Mesendoderm (in vitro differentiated cells): Measurements from ENCODE around the gene COA5.
A peak's percentile ranks its signal among the peaks of the same experiment; 100 is the strongest.

ENCODE experiments used
- DNase-seq: peaks from one replicate; pipeline ENCODE4 v3.0.0; 2013
- H2AK5ac ChIP-seq: 2 replicates; pipeline ENCODE4 v1.6.1; 2013; ENCODE audit warnings: low read length, inconsistent platforms
- H2BK120ac ChIP-seq: 2 replicates; pipeline ENCODE4 v1.6.1; 2013; ENCODE audit warnings: low read depth, mild to moderate bottlenecking, low read length, moderate library complexity, mixed read lengths
- H2BK15ac ChIP-seq: replicated peaks from 2 replicates; pipeline ENCODE4 v1.6.1; 2013; ENCODE audit warnings: low read depth, mild to moderate bottlenecking, moderate library complexity
- H2BK5ac ChIP-seq: 2 replicates; pipeline ENCODE4 v1.6.1; 2013; ENCODE audit warnings: low read length, inconsistent platforms
- H3K18ac ChIP-seq: 2 replicates; pipeline ENCODE4 v1.6.1; 2013; ENCODE audit warnings: mild to moderate bottlenecking, low read length, mixed read lengths
- H3K23ac ChIP-seq: one replicate; pipeline ENCODE4 v1.6.1; 2013; ENCODE audit warnings: low read length
- H3K27ac ChIP-seq: 2 replicates; pipeline ENCODE4 v1.5.1; 2013; ENCODE audit warnings: low read depth, mild to moderate bottlenecking, inconsistent platforms, low read length, moderate library complexity
- H3K27me3 ChIP-seq: 2 replicates; pipeline ENCODE4 v1.6.1; 2013; ENCODE audit warnings: low read length, control low read depth, mild to moderate bottlenecking, inconsistent platforms; ENCODE audit not compliant: insufficient read depth, poor library complexity
- H3K36me3 ChIP-seq: 2 replicates; pipeline ENCODE4 v1.6.1; 2013; ENCODE audit warnings: low read length, inconsistent platforms; ENCODE audit not compliant: control insufficient read depth, insufficient read depth
- H3K4ac ChIP-seq: one replicate; pipeline ENCODE4 v1.6.1; 2013; ENCODE audit warnings: low read depth, mild to moderate bottlenecking, low read length, moderate library complexity
- H3K4me1 ChIP-seq: 2 replicates; pipeline ENCODE4 v1.6.1; 2013; ENCODE audit warnings: low read depth, low read length, inconsistent platforms; ENCODE audit not compliant: control insufficient read depth
- H3K4me2 ChIP-seq: 2 replicates; pipeline ENCODE4 v1.6.1; 2013; ENCODE audit warnings: low read length
- H3K4me3 ChIP-seq: 2 replicates; pipeline ENCODE4 v1.5.1; 2013; ENCODE audit warnings: mild to moderate bottlenecking, low read length
- H3K56ac ChIP-seq: one replicate; pipeline ENCODE4 v1.6.1; 2013; ENCODE audit warnings: low read length
- H3K79me1 ChIP-seq: 2 replicates; pipeline ENCODE4 v1.6.1; 2013; ENCODE audit warnings: low read length, inconsistent platforms
- H3K79me2 ChIP-seq: 2 replicates; pipeline ENCODE4 v1.6.1; 2013; ENCODE audit warnings: mild to moderate bottlenecking, low read length; ENCODE audit not compliant: control insufficient read depth, insufficient read depth
- H3K9ac ChIP-seq: 2 replicates; pipeline ENCODE4 v1.6.1; 2013; ENCODE audit warnings: low read length, inconsistent platforms
- H4K5ac ChIP-seq: one replicate; pipeline ENCODE4 v1.6.1; 2013; ENCODE audit warnings: low read length
- H4K8ac ChIP-seq: one replicate; pipeline ENCODE4 v1.6.1; 2013; ENCODE audit warnings: low read depth, mild to moderate bottlenecking, control low read depth, low read length, moderate library complexity
- WGBS: extraction: QIAGEN DNeasy Blood & Tissue Kit; methylation state at CpG from one replicate; pipeline ENCODE4 v1.1.7; 2013; ENCODE audit warnings: low lambda C conversion rate, missing lambda C conversion rate; ENCODE audit not compliant: insufficient coverage; ENCODE audit errors: extremely low coverage; 5-methylcytosine and 5-hydroxymethylcytosine counted together

The COA5 gene

DNA sequence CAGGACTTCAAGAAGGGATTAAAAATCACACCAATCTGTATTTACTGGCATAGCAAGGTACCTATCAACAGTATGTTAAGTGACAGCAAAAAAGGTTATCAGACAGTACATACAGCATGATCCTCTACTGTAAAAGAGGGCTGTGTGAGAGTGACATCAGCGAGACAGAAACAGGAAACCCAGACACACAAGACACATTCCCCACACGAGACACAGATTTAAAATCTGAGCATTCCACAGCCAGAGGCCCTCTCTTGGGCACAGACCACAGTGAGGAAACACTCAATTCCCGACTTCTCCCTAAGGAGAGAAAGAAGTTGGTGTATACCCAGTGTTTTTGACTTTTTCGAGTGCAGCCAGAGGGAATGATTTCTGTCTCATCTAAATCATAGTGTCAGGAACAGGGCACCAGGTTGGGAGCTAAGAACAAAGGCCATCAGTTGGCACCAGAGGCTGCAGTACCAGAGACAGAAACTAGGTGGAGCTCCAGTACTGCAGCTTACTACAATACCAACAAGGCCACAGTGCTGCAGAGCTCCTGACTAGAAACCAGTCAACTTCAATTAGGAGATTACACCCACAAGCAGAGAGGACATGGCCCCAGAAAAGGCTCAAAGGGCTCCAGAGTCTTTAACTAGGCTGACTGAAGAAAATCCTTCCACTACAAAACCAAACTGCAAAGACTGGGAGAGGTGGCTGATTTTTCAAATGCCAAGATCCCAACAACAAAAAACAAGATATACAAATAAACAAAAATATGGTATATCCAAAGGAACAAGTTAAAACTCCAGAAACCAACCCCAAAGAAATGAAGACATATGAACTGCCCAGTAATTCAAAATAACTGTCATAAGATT, 41.1 kb upstream of the COA5 start:
- no peaks in the 10 kb centered on the region for H3K36me3 ChIP-seq
- no peak overlapping the region for H3K4me3 ChIP-seq
- no peak overlapping the region for H2BK15ac ChIP-seq
- H3K27ac ChIP-seq, result no peak overlapping the region
- no peak overlapping the region for H3K23ac ChIP-seq
- no CpG with 5 or more reads among the region's 4 CpGs for WGBS
- peak; percentile 92 for DNase-seq
- no peak overlapping the region for H2BK120ac ChIP-seq
- H3K18ac ChIP-seq, result no peak overlapping the region
- peak overlapping the region; percentile 17 for H3K9ac ChIP-seq
- H3K4me2 ChIP-seq, result no peak overlapping the region
- no peaks in the 10 kb centered on the region for H3K79me2 ChIP-seq
- peak overlapping the region; percentile 58 for H3K56ac ChIP-seq
- no peak overlapping the region for H2BK5ac ChIP-seq
- no peaks in the 10 kb centered on the region for H3K27me3 ChIP-seq
- H3K4me1 ChIP-seq, result peaks cover 2% of the 10 kb centered on the region
- H4K5ac ChIP-seq, result peak overlapping the region; percentile 89
- no peak overlapping the region for H3K4ac ChIP-seq
- H4K8ac ChIP-seq, result no peak overlapping the region
- no peak overlapping the region for H2AK5ac ChIP-seq
- H3K79me1 ChIP-seq, result no peaks in the 10 kb centered on the region

DNA sequence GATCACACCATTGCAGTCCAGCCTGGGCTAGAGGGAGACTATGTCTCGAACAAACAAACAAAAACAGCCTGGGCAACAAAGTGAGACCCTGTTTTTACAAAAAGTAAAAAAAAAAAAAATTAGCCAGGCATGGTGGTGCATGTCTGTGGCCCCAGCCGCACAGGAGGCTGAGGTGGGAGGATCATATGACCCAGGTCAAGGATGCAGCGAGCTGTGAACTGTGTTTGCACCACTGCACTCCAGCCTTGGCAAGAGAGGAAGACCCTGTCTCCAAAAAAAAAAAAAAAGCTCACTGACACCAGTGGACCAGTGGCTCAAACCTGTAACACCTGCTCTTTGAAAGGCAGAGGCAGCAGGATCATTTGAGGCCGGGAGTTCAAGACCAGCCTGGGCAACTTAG, 40.1 kb upstream of the COA5 start:
- no peak overlapping the region for H2BK5ac ChIP-seq
- no peak overlapping the region for H4K5ac ChIP-seq
- H3K4me1 ChIP-seq, result peaks cover 5% of the 10 kb centered on the region
- H3K9ac ChIP-seq, result no peak overlapping the region
- no peak for DNase-seq
- H3K4me3 ChIP-seq, result no peak overlapping the region
- H3K36me3 ChIP-seq, result no peaks in the 10 kb centered on the region
- no peaks in the 10 kb centered on the region for H3K79me2 ChIP-seq
- WGBS, result no CpG with 5 or more reads among the region's 4 CpGs
- H3K79me1 ChIP-seq, result no peaks in the 10 kb centered on the region
- H4K8ac ChIP-seq, result no peak overlapping the region
- no peaks in the 10 kb centered on the region for H3K27me3 ChIP-seq
- H3K4me2 ChIP-seq, result no peak overlapping the region
- no peak overlapping the region for H3K18ac ChIP-seq
- no peak overlapping the region for H2AK5ac ChIP-seq
- no peak overlapping the region for H3K56ac ChIP-seq
- H3K27ac ChIP-seq, result no peak overlapping the region
- no peak overlapping the region for H2BK120ac ChIP-seq
- H3K23ac ChIP-seq, result no peak overlapping the region
- H2BK15ac ChIP-seq, result no peak overlapping the region
- H3K4ac ChIP-seq, result no peak overlapping the region

DNA sequence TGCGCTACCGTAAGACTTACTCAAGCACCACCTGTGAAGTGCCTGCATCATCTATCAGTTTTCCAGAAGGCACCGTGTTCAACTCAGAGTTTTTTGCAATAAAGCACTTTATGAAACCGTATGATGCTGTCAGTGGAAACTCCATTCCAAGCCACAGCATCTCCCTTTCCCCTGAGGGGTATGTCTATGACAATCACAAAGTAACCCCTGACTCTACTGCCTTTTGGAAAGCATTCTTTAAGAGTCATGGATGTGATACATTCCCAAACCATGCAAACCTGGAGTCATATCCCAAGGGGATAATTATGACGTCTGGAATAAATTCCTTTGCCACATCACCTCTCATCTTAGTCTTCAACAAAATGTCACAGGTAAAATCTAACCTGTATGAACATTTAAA, 39.3 kb upstream of the COA5 start:
- H4K5ac ChIP-seq, result no peak overlapping the region
- H2BK5ac ChIP-seq, result no peak overlapping the region
- H3K4me1 ChIP-seq, result peaks cover 5% of the 10 kb centered on the region
- H3K23ac ChIP-seq, result no peak overlapping the region
- no peaks in the 10 kb centered on the region for H3K79me2 ChIP-seq
- H3K4me2 ChIP-seq, result no peak overlapping the region
- H3K27ac ChIP-seq, result no peak overlapping the region
- H3K79me1 ChIP-seq, result no peaks in the 10 kb centered on the region
- H2BK120ac ChIP-seq, result no peak overlapping the region
- peak; percentile 25 for DNase-seq
- no peak overlapping the region for H3K56ac ChIP-seq
- no peaks in the 10 kb centered on the region for H3K36me3 ChIP-seq
- H3K4ac ChIP-seq, result no peak overlapping the region
- H3K18ac ChIP-seq, result no peak overlapping the region
- no peak overlapping the region for H2BK15ac ChIP-seq
- H2AK5ac ChIP-seq, result no peak overlapping the region
- WGBS, result no CpG with 5 or more reads among the region's 5 CpGs
- no peak overlapping the region for H4K8ac ChIP-seq
- no peak overlapping the region for H3K9ac ChIP-seq
- no peaks in the 10 kb centered on the region for H3K27me3 ChIP-seq
- no peak overlapping the region for H3K4me3 ChIP-seq

DNA sequence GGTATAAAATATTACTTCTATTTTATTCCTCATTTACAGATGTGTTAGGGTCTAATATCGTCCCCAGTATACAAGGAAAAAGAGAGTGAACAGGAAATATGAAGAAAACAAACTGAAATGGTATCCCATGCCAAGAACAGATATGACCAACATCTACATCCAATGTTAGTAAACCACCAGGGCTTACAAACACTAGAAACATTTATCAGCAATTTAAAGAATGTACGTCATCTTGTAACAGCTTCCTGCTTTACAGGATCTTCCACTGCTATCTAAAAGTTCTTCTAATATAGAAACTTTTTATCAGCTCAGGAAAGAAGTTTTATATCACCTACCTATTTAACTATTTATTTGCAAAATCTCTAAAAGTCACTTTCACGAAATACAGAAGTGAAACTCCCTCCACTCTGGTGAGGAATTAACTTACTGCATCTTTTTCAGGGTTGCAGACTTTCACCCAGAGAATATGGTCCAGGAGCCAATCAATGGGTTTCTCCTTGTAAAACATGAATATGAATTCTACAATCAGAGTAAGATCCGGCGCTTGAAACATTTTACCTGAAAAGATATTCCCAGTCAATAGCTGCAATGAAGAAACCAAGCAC, 35.3 kb upstream of the COA5 start:
- H2BK5ac ChIP-seq, result peak overlapping the region; percentile 28
- H3K18ac ChIP-seq, result peak overlapping the region; percentile 87
- H2BK120ac ChIP-seq, result no peak overlapping the region
- no peak overlapping the region for H4K8ac ChIP-seq
- DNase-seq, result peak; percentile 22
- H3K4ac ChIP-seq, result no peak overlapping the region
- no CpG with 5 or more reads among the region's 5 CpGs for WGBS
- H4K5ac ChIP-seq, result peak overlapping the region; percentile 23
- no peaks in the 10 kb centered on the region for H3K27me3 ChIP-seq
- no peak overlapping the region for H3K4me2 ChIP-seq
- no peak overlapping the region for H2AK5ac ChIP-seq
- H3K9ac ChIP-seq, result no peak overlapping the region
- no peaks in the 10 kb centered on the region for H3K79me2 ChIP-seq
- H3K56ac ChIP-seq, result no peak overlapping the region
- no peak overlapping the region for H3K4me3 ChIP-seq
- H3K79me1 ChIP-seq, result no peaks in the 10 kb centered on the region
- H2BK15ac ChIP-seq, result peak overlapping the region; percentile 78
- H3K4me1 ChIP-seq, result peaks cover 5% of the 10 kb centered on the region
- no peak overlapping the region for H3K27ac ChIP-seq
- H3K36me3 ChIP-seq, result no peaks in the 10 kb centered on the region
- H3K23ac ChIP-seq, result no peak overlapping the region

DNA sequence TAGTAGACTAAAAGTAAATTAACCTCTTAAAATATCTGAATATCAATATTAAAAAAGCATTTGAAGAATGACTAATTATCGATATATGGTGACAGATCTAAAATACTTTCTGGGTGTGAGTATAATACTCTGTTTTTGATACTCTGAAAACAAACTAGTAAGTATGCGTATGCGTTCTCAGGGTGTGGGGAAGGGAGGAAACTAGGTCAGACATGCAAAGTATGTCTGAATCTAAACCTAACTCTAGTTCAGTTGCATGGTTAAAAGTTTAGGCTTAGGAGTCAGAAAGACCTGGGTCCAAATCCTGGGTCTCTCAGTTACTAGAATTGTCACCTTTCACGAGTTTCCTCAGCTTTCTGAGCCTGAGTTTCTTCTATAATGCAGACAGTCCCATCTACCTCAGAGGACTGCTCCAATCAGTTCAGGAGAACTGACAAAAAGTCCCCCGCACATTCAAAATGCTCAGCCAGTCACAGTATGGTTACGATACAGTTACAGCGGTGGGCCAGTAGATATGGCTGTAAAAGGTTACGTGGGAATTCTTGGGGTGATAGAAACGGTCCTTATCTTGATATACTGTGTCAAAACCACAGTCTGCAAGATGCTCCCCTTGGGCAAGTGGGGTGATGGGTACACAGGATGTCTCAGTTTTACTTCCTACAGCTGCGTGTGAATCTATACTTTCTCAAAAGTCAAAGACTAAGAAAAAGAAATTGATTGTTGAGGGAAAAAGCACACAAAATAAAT, 29.3 kb upstream of the COA5 start:
- peak overlapping the region; percentile 5 for H3K56ac ChIP-seq
- DNase-seq, result no peak

More for the DNA sequence above, 29.3 kb upstream of the COA5 start:
- Histone ChIP-seq H2BK120ac (no peak overlapping the region), H3K9ac (no peak overlapping the region), H3K27ac (no peak overlapping the region), H3K4ac (no peak overlapping the region), H2BK15ac (no peak overlapping the region), H3K79me1 (no peaks in the 10 kb centered on the region), H2BK5ac (no peak overlapping the region), H4K8ac (no peak overlapping the region), H3K23ac (no peak overlapping the region), H3K4me3 (no peak overlapping the region), H2AK5ac (no peak overlapping the region), H3K79me2 (no peaks in the 10 kb centered on the region), H3K4me2 (no peak overlapping the region), H3K36me3 (no peaks in the 10 kb centered on the region), H3K4me1 (peaks cover 2% of the 10 kb centered on the region), H3K27me3 (no peaks in the 10 kb centered on the region), H3K18ac (peak overlapping the region; percentile 12), H4K5ac (no peak overlapping the region)
- no CpG with 5 or more reads among the region's 10 CpGs for WGBS
